Endothelial cell of umbilical vein (primary cell): Measurements from ENCODE around the gene SPTLC3. TPM values are rescaled to one million over a fixed set of nuclear protein-coding genes. Genes with fewer than 3 reads are reported as not detected.

Experiments used
- BruUV-seq: library from RNA; stranded (reverse); fragments of 400-500 nt; replicated peaks from 2 replicates; lab custom pipeline; 2021; lab: Mats Ljungman, UMichigan
- CTCF ChIA-PET: fragments of 300-600, 350-600 bp; sonication (Branson Sonifier 250); formaldehyde crosslinking; loops from one replicate; lab custom pipeline; 2021; ENCODE audit warnings: antibody characterized with exemption, inconsistent platforms; lab: Charles Lee
- POLR2A ChIA-PET: fragments of 300-600, 350-600 bp; sonication (Branson Sonifier 250); formaldehyde crosslinking; loops from one replicate; lab custom pipeline; 2021; ENCODE audit warnings: antibody characterized with exemption, inconsistent platforms; lab: Charles Lee
- DNase-seq: peaks from one replicate; pipeline ENCODE4 v3.0.0-alpha.2; 2011; ENCODE audit warnings: low read depth, low spot score
- FAIRE-seq: peaks from 2 replicates; lab custom pipeline; 2011; peaks lifted over from hg19 to GRCh38; lab: Jason Lieb, UNC
- H2AFZ ChIP-seq: 2 replicates; pipeline ENCODE4 v1.6.0; 2012; ENCODE audit warnings: low read depth, low read length, control low read depth, inconsistent platforms
- H3K27ac ChIP-seq: 2 replicates; pipeline ENCODE4 v1.5.1; 2011; ENCODE audit warnings: low read depth, mild to moderate bottlenecking, control low read depth, low read length, moderate library complexity; ENCODE audit not compliant: insufficient read depth
- H3K27me3 ChIP-seq, 2 experiments: 2 replicates each; pipeline versions ENCODE4 v1.6.0 to v1.6.1; 2011; ENCODE audit warnings: low read length in 2 of 2, mixed read lengths in 1 of 2; ENCODE audit not compliant: control insufficient read depth in 2 of 2, insufficient read depth in 2 of 2
- H3K36me3 ChIP-seq, 2 experiments: 2 replicates in 1 of 2; 3 replicates in 1 of 2; pipeline ENCODE4 v1.5.1; 2011; ENCODE audit warnings: low read length in 2 of 2, mild to moderate bottlenecking in 1 of 2, moderate library complexity in 1 of 2; ENCODE audit not compliant: control insufficient read depth in 2 of 2, insufficient read depth in 2 of 2; ENCODE audit errors: extremely low read depth in 1 of 2
- H3K4me1 ChIP-seq: 3 replicates; pipeline ENCODE4 v1.5.1; 2011; ENCODE audit warnings: mild to moderate bottlenecking, low read length; ENCODE audit not compliant: control insufficient read depth, insufficient read depth; ENCODE audit errors: extremely low read depth
- H3K4me2 ChIP-seq: 2 replicates; pipeline ENCODE4 v1.6.1; 2011; ENCODE audit warnings: low read length, control low read depth, mixed read lengths; ENCODE audit not compliant: insufficient read depth
- H3K4me3 ChIP-seq, 3 experiments: fragments of 200-600 bp in 1 of 3; sonication (generic), shearing (Covaris generic) in 1 of 3; replicated peaks in 1 of 3; 2 replicates each; pipeline ENCODE4 v1.5.1; 2011 to 2016; ENCODE audit warnings: control low read depth in 3 of 3, low read length in 3 of 3, mild to moderate bottlenecking in 2 of 3, inconsistent platforms in 1 of 3, low read depth in 1 of 3, moderate library complexity in 1 of 3; ENCODE audit not compliant: insufficient read depth in 1 of 3
- H3K79me2 ChIP-seq: 2 replicates; pipeline ENCODE4 v1.6.0; 2012; ENCODE audit warnings: low read length, inconsistent platforms; ENCODE audit not compliant: control insufficient read depth, insufficient read depth
- H3K9ac ChIP-seq: replicated peaks from 2 replicates; pipeline ENCODE3; 2011; ENCODE audit warnings: low read length, control low read depth; ENCODE audit not compliant: insufficient read depth; ENCODE audit errors: extremely low read depth
- H3K9me1 ChIP-seq: replicated peaks from 3 replicates; pipeline ENCODE4 v1.6.0; 2011; ENCODE audit warnings: mild to moderate bottlenecking, low read length; ENCODE audit not compliant: control insufficient read depth, insufficient read depth; ENCODE audit errors: extremely low read depth
- H3K9me3 ChIP-seq: replicated peaks from 2 replicates; pipeline ENCODE4 v1.5.1; 2012; ENCODE audit warnings: low read length, inconsistent platforms; ENCODE audit not compliant: control insufficient read depth, insufficient read depth
- H4K20me1 ChIP-seq: replicated peaks from 2 replicates; pipeline ENCODE3; 2011; ENCODE audit warnings: mild to moderate bottlenecking, low read length; ENCODE audit not compliant: control insufficient read depth, insufficient read depth; ENCODE audit errors: extremely low read depth
- CTCF ChIP-seq, 2 donors: IDR thresholded peaks; 1 replicate in 1 of 2; 2 replicates in 1 of 2; pipeline ENCODE4 v1.5.1; 2011; ENCODE audit warnings: low read length in 2 of 2, mild to moderate bottlenecking in 2 of 2, moderate library complexity in 2 of 2, control low read depth in 1 of 2, inconsistent platforms in 1 of 2, low read depth in 1 of 2; ENCODE audit not compliant: insufficient read depth in 1 of 2; ENCODE audit errors: extremely low read depth in 1 of 2
- FOS ChIP-seq: IDR thresholded peaks from 2 replicates; pipeline ENCODE4 v1.6.1; 2011; ENCODE audit warnings: mild to moderate bottlenecking, low read length, moderate library complexity, borderline replicate concordance; ENCODE audit not compliant: insufficient read depth
- GATA2 ChIP-seq: IDR thresholded peaks from 2 replicates; pipeline ENCODE4 v1.7.0; 2011; ENCODE audit warnings: low read depth, mild to moderate bottlenecking, moderate library complexity, mixed read lengths, low read length; ENCODE audit not compliant: insufficient read length, insufficient read depth
- JUN ChIP-seq: IDR thresholded peaks from 2 replicates; pipeline ENCODE4 v1.6.1; 2011; ENCODE audit warnings: borderline replicate concordance, low read depth; ENCODE audit not compliant: insufficient read length, insufficient read depth
- MYC ChIP-seq: IDR thresholded peaks from one replicate; pipeline ENCODE4 v1.6.1; 2011; ENCODE audit warnings: mild to moderate bottlenecking, low read depth, low read length
- POLR2AphosphoS5 ChIP-seq: IDR thresholded peaks from 2 replicates; pipeline ENCODE4 v1.6.1; 2012; ENCODE audit warnings: low read depth, mild to moderate bottlenecking, control low read depth, low read length, moderate library complexity; ENCODE audit not compliant: insufficient read depth
- dilution Hi-C: fragments of 300-500 bp; cut with MboI; formaldehyde crosslinking; loops from one replicate; pipeline ENCODE4 v1.15.0; 2019; ENCODE audit warnings: low sequenced_read_pairs; ENCODE audit not compliant: extremely low pct_ligation_motif_present
- intact Hi-C: fragments of 100-400 bp; cut with micrococcal nuclease; formaldehyde crosslinking; loops from one replicate; pipeline ENCODE4 v1.10.0; 2022
- polyA plus RNA-seq, 4 experiments: library from polyadenylated mRNA; depleted of rRNA in 3 of 4; stranded (reverse) in 3 of 4; unstranded in 1 of 4; fragments of >200 nt; gene quantifications; 2 replicates each; pipeline versions ENCODE4 v1.2.1 to v1.2.3, GENCODE V29; 2011 to 2012; ENCODE audit warnings: missing spikeins in 1 of 4
- total RNA-seq: library from RNA; stranded (reverse); gene quantifications from 2 replicates; pipeline ENCODE4 v1.2.3, GENCODE V29; 2021
- TF ChIP-seq, protein P1 (sequence below): IDR thresholded peaks from 2 replicates; pipeline ENCODE4 v1.6.1; 2011; ENCODE audit not compliant: insufficient read depth, insufficient read length

The SPTLC3 gene
- total and polyA plus RNA-seq, 2 donors (not counting 3 experiments of a cell fraction or from before 2014, with no cell fraction given): 0.29 to 0.35 TPM

- no peaks in the 10 kb centered on the region for H3K9me1 ChIP-seq
- H3K79me2 ChIP-seq: no peaks in the 10 kb centered on the region
- H3K36me3 ChIP-seq: no peaks in the 10 kb centered on the region
- DNase-seq (peak; percentile 16), FAIRE-seq (no peak)
- no TSS peak for BruUV-seq
- H3K9ac ChIP-seq: no peak overlapping the region
- H3K4me3 ChIP-seq: no peak overlapping the region
- H2AFZ ChIP-seq: no peak overlapping the region
- H3K4me2 ChIP-seq: no peak overlapping the region
- CTCF ChIA-PET: no interaction called here
- no peaks in the 10 kb centered on the region for H3K4me1 ChIP-seq
- no peaks in the 10 kb centered on the region for H4K20me1 ChIP-seq
- H3K27ac ChIP-seq: no peak overlapping the region
- no peaks in the 10 kb centered on the region for H3K9me3 ChIP-seq
- TF ChIP-seq POLR2AphosphoS5 (no peak), FOS (peak; percentile 66)
- dilution Hi-C loops (no loop called here), intact Hi-C loops (no loop called here)
- no peaks in the 10 kb centered on the region for H3K27me3 ChIP-seq
- POLR2A ChIA-PET: no interaction called here
Observed at GRCh38 chr20:13022401-13023155, 13.8 kb downstream of the SPTLC3 start.

DNA sequence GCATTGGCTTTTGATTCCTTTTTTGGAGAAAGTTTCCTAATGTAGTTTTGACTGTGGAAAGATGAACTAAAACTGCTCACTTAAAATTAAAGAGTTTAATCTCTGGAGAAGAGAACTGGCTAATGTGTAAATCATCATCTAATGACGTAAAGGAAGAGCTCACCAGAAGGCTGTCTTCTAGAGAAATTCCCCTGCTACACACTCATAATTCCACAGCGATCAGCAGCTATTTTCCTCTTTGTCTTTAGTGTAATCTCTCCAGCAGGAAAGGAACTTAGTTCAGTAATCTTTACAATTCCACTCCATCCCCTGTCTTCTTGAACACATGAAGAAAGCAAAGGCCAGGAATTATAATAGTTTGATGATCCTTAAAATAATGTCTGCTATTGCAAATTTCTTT lies 15.8 kb downstream of the SPTLC3 start:
- no TSS peak for BruUV-seq
- dilution Hi-C loops (no loop called here), intact Hi-C loops (no loop called here)
- no peak overlapping the region for H3K4me3 ChIP-seq
- no peak overlapping the region for H3K27ac ChIP-seq
- no peaks in the 10 kb centered on the region for H3K36me3 ChIP-seq
- no peaks in the 10 kb centered on the region for H3K9me3 ChIP-seq
- DNase-seq (no peak), FAIRE-seq (no peak)
- H3K4me1 ChIP-seq: peaks cover 4% of the 10 kb centered on the region
- no peak overlapping the region for H2AFZ ChIP-seq
- H3K9me1 ChIP-seq: no peaks in the 10 kb centered on the region
- TF ChIP-seq, protein P1, sequence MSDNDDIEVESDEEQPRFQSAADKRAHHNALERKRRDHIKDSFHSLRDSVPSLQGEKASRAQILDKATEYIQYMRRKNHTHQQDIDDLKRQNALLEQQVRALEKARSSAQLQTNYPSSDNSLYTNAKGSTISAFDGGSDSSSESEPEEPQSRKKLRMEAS: no peak
- no peak for TF ChIP-seq GATA2
- no peak for TF ChIP-seq POLR2AphosphoS5
- TF ChIP-seq JUN: no peak
- no peak for TF ChIP-seq MYC
- TF ChIP-seq CTCF (IDR thresholded peaks at IDR 0.05; ENCODE audit: extremely low read depth in 1 of 2, insufficient read depth in 1 of 2, low read depth in 1 of 2, low read length in 2 of 2): no peak
- H3K27me3 ChIP-seq: no peaks in the 10 kb centered on the region
- no peak overlapping the region for H3K9ac ChIP-seq
- no peaks in the 10 kb centered on the region for H4K20me1 ChIP-seq
- ChIA-PET CTCF (interaction anchor here (1.5 kb wide), 1 partner anchor 13 kb away, joined by 4 read pairs; no protein-coding TSS in a partner anchor), POLR2A (no interaction called here)
- H3K79me2 ChIP-seq: no peaks in the 10 kb centered on the region
- H3K4me2 ChIP-seq: no peak overlapping the region
